ENCODE results near the gene NELL1.
A peak's percentile ranks its signal among the peaks of the same experiment; 100 is the strongest.

The NELL1 gene

DNA sequence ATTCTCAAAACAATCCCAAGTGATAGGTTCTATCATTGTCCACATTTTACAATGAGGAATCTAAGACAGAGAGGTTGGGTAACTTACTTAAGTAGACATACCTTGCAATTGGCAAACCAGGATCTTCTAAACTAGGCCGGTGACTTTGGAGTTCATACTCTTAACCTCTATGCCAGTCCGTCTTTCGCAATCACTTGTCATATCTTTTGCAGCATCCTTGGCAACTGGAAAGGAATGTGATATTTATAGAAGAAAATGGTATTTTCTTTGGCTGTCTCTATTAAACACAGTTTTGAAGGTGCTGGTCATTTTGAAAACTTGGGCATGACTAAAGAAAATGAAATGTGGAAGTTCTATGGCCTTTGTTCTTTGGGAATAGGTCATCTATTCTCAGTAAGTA lies 556.5 kb downstream of the NELL1 start:
- H3K4me1 ChIP-seq (ENCODE audit: control insufficient read depth, low read depth, low read length): no peaks in the 10 kb centered on the region
- H2AK5ac ChIP-seq (ENCODE audit: low read length): no peak overlapping the region
- no peak overlapping the region for H3K9ac ChIP-seq (ENCODE audit: low read length)
- no peak overlapping the region for H2BK5ac ChIP-seq (ENCODE audit: low read length)
- WGBS (ENCODE audit: extremely low coverage, insufficient coverage, low lambda C conversion rate): no CpG with 5 or more reads among the region's 3 CpGs
- no peak overlapping the region for H3K4me2 ChIP-seq (ENCODE audit: low read length)
- DNase-seq: no peak
- H4K8ac ChIP-seq (ENCODE audit: low read depth, low read length): no peak overlapping the region
- no peak overlapping the region for H3K4ac ChIP-seq (ENCODE audit: low read depth, low read length)
- H3K18ac ChIP-seq (ENCODE audit: low read length): no peak overlapping the region
- no peaks in the 10 kb centered on the region for H3K79me1 ChIP-seq (ENCODE audit: low read length)
- H3K56ac ChIP-seq (ENCODE audit: low read length): no peak overlapping the region
- no peak overlapping the region for H3K27ac ChIP-seq (ENCODE audit: low read depth, low read length)
- H3K4me3 ChIP-seq (ENCODE audit: low read length): no peak overlapping the region
- H4K5ac ChIP-seq (ENCODE audit: low read length): no peak overlapping the region
- no peaks in the 10 kb centered on the region for H3K27me3 ChIP-seq (ENCODE audit: insufficient read depth, low read length, poor library complexity)
- no peak overlapping the region for H2BK120ac ChIP-seq (ENCODE audit: low read depth, low read length)
- no peaks in the 10 kb centered on the region for H3K36me3 ChIP-seq (ENCODE audit: control insufficient read depth, insufficient read depth, low read length)
- no peak overlapping the region for H3K23ac ChIP-seq (ENCODE audit: low read length)
- no peak overlapping the region for H2BK15ac ChIP-seq (replicated peaks; ENCODE audit: low read depth)
- no peaks in the 10 kb centered on the region for H3K79me2 ChIP-seq (ENCODE audit: control insufficient read depth, insufficient read depth, low read length)

DNA sequence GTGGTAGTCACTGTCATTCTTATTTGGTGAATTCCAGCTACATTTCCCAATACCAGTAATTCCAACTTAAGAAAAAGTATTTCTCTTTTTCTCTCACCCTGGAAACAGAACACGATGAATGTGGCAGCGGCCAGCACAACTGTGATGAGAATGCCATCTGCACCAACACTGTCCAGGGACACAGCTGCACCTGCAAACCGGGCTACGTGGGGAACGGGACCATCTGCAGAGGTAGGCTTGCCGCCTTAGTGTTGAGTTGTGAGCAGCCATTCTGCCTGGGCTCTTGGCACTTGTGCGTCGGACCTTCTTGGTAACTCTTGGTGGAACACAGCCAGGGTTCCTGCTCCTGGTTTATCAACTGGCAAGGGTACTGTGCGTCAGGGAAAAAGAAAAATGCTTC lies 559.8 kb downstream of the NELL1 start:
- no peak overlapping the region for H2BK15ac ChIP-seq (replicated peaks; ENCODE audit: low read depth)
- no peaks in the 10 kb centered on the region for H3K79me2 ChIP-seq (ENCODE audit: control insufficient read depth, insufficient read depth, low read length)
- H2AK5ac ChIP-seq (ENCODE audit: low read length): no peak overlapping the region
- no peak overlapping the region for H3K18ac ChIP-seq (ENCODE audit: low read length)
- H3K27ac ChIP-seq (ENCODE audit: low read depth, low read length): no peak overlapping the region
- H3K27me3 ChIP-seq (ENCODE audit: insufficient read depth, low read length, poor library complexity): no peaks in the 10 kb centered on the region
- no peak overlapping the region for H4K8ac ChIP-seq (ENCODE audit: low read depth, low read length)
- H2BK120ac ChIP-seq (ENCODE audit: low read depth, low read length): no peak overlapping the region
- no peak overlapping the region for H2BK5ac ChIP-seq (ENCODE audit: low read length)
- no peaks in the 10 kb centered on the region for H3K79me1 ChIP-seq (ENCODE audit: low read length)
- no peak overlapping the region for H3K4me3 ChIP-seq (ENCODE audit: low read length)
- no CpG with 5 or more reads among the region's 9 CpGs for WGBS (ENCODE audit: extremely low coverage, insufficient coverage, low lambda C conversion rate)
- H3K36me3 ChIP-seq (ENCODE audit: control insufficient read depth, insufficient read depth, low read length): no peaks in the 10 kb centered on the region
- no peak overlapping the region for H3K9ac ChIP-seq (ENCODE audit: low read length)
- H3K56ac ChIP-seq (ENCODE audit: low read length): no peak overlapping the region
- H3K23ac ChIP-seq (ENCODE audit: low read length): no peak overlapping the region
- DNase-seq: no peak
- H3K4me2 ChIP-seq (ENCODE audit: low read length): no peak overlapping the region
- no peak overlapping the region for H3K4ac ChIP-seq (ENCODE audit: low read depth, low read length)
- H3K4me1 ChIP-seq (ENCODE audit: control insufficient read depth, low read depth, low read length): peaks cover 2% of the 10 kb centered on the region
- H4K5ac ChIP-seq (ENCODE audit: low read length): no peak overlapping the region

DNA sequence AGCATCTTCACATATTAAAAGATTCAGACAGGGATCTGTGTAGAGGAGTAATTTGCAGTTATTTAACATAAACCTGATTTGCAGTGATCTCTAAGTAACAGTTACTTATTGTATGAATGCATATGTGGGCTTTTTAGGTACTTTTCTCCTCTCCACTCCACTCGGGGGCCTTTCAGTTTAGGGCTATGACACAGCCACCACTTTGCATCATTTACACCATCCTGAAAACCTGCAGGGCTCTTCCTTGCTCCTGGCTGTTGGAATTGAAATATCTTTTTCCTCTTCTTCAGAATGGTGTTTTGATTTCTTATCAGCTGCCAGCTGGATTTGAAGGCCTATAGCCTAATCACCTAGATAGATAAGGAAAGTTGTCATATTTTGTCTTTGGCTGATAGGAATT lies 580.8 kb downstream of the NELL1 start:
- no peak overlapping the region for H3K9ac ChIP-seq (ENCODE audit: low read length)
- H2BK120ac ChIP-seq (ENCODE audit: low read depth, low read length): no peak overlapping the region
- no peaks in the 10 kb centered on the region for H3K36me3 ChIP-seq (ENCODE audit: control insufficient read depth, insufficient read depth, low read length)
- no peak overlapping the region for H2AK5ac ChIP-seq (ENCODE audit: low read length)
- no peaks in the 10 kb centered on the region for H3K27me3 ChIP-seq (ENCODE audit: insufficient read depth, low read length, poor library complexity)
- H3K79me1 ChIP-seq (ENCODE audit: low read length): no peaks in the 10 kb centered on the region
- H3K23ac ChIP-seq (ENCODE audit: low read length): no peak overlapping the region
- no peak overlapping the region for H3K18ac ChIP-seq (ENCODE audit: low read length)
- no peak overlapping the region for H3K27ac ChIP-seq (ENCODE audit: low read depth, low read length)
- H3K4me1 ChIP-seq (ENCODE audit: control insufficient read depth, low read depth, low read length): no peaks in the 10 kb centered on the region
- DNase-seq: peak; percentile 48
- no peak overlapping the region for H4K8ac ChIP-seq (ENCODE audit: low read depth, low read length)
- no peaks in the 10 kb centered on the region for H3K79me2 ChIP-seq (ENCODE audit: control insufficient read depth, insufficient read depth, low read length)
- no peak overlapping the region for H3K4me3 ChIP-seq (ENCODE audit: low read length)
- no CpG with 5 or more reads among the region's 1 CpG for WGBS (ENCODE audit: extremely low coverage, insufficient coverage, low lambda C conversion rate)
- no peak overlapping the region for H4K5ac ChIP-seq (ENCODE audit: low read length)
- no peak overlapping the region for H2BK15ac ChIP-seq (replicated peaks; ENCODE audit: low read depth)
- no peak overlapping the region for H3K4me2 ChIP-seq (ENCODE audit: low read length)
- H3K56ac ChIP-seq (ENCODE audit: low read length): no peak overlapping the region
- H3K4ac ChIP-seq (ENCODE audit: low read depth, low read length): no peak overlapping the region
- H2BK5ac ChIP-seq (ENCODE audit: low read length): no peak overlapping the region

DNA sequence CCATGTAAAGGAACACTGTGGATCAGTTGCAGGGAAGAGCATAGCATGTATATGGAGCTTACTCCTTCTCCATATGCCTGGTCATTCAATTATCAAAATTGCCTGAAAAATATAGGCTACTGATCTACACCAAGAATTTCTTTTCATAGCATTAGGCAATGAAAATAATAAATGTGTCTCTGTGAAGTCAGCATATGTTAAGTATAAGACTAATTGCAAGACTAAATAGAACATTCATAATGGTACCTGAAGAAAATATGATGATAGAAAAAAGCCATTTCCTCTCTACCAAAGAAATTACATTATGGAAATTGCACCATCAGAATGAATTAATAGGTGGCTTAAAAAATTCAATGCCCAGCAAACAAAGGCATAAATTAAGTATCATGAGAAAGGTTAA lies 584.7 kb downstream of the NELL1 start:
- Histone ChIP-seq H2BK5ac (ENCODE audit: low read length) (no peak overlapping the region), H2BK15ac (replicated peaks; ENCODE audit: low read depth) (no peak overlapping the region), H3K4me2 (ENCODE audit: low read length) (no peak overlapping the region), H4K8ac (ENCODE audit: low read depth, low read length) (no peak overlapping the region), H3K56ac (ENCODE audit: low read length) (no peak overlapping the region), H3K4ac (ENCODE audit: low read depth, low read length) (no peak overlapping the region), H2BK120ac (ENCODE audit: low read depth, low read length) (no peak overlapping the region), H3K9ac (ENCODE audit: low read length) (no peak overlapping the region), H3K79me1 (ENCODE audit: low read length) (no peaks in the 10 kb centered on the region), H3K79me2 (ENCODE audit: control insufficient read depth, insufficient read depth, low read length) (no peaks in the 10 kb centered on the region), H3K27me3 (ENCODE audit: insufficient read depth, low read length, poor library complexity) (no peaks in the 10 kb centered on the region), H3K23ac (ENCODE audit: low read length) (no peak overlapping the region), H3K27ac (ENCODE audit: low read depth, low read length) (no peak overlapping the region), H2AK5ac (ENCODE audit: low read length) (no peak overlapping the region), H3K4me1 (ENCODE audit: control insufficient read depth, low read depth, low read length) (no peaks in the 10 kb centered on the region), H3K4me3 (ENCODE audit: low read length) (no peak overlapping the region), H4K5ac (ENCODE audit: low read length) (no peak overlapping the region), H3K36me3 (ENCODE audit: control insufficient read depth, insufficient read depth, low read length) (no peaks in the 10 kb centered on the region), H3K18ac (ENCODE audit: low read length) (no peak overlapping the region)
- no peak for DNase-seq

DNA sequence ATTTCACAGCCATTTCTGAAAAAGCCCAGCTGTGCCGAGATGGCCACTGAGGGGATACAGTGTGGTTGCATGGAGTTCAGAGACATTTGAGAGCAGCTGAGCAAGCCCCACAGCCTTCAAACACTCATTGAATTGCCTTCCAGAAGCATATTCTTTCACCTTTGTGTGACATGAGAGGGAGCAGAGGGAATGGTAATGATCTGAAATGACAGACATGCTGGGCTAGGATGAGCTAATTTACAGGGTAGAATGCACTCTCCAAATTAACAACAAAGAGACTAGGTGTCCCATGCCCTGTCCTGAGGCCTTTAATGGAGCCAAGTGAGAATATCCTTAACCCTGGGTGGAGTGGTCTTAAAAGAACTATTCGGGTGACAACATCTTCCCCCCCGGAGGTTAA lies 585.4 kb downstream of the NELL1 start:
- WGBS (ENCODE audit: extremely low coverage, insufficient coverage, low lambda C conversion rate): no CpG with 5 or more reads among the region's 3 CpGs
- H2BK5ac ChIP-seq (ENCODE audit: low read length): no peak overlapping the region

DNA sequence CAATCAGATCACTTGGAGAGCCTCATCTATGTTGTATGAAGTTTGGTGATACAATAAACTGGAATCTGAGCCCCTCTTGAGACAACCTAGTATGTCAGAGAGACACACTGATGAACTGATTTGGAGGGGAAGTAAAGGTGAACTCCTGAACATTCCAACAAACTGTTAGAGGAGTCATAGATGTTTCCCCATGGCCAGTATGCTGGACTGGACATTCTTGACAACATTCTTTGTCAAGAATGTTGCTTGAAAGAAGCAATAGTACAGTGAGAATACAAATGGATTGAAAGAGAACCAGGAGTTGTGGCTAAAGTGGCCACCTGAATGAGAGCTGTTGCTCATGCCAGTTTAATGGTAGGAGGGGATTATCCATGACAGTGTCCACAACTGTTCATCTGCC lies 588.1 kb downstream of the NELL1 start:
- Histone ChIP-seq H3K27me3 (ENCODE audit: insufficient read depth, low read length, poor library complexity) (no peaks in the 10 kb centered on the region), H3K4me1 (ENCODE audit: control insufficient read depth, low read depth, low read length) (no peaks in the 10 kb centered on the region), H3K56ac (ENCODE audit: low read length) (no peak overlapping the region), H3K4me2 (ENCODE audit: low read length) (no peak overlapping the region), H3K79me2 (ENCODE audit: control insufficient read depth, insufficient read depth, low read length) (no peaks in the 10 kb centered on the region), H3K4ac (ENCODE audit: low read depth, low read length) (no peak overlapping the region), H3K18ac (ENCODE audit: low read length) (no peak overlapping the region), H2BK15ac (replicated peaks; ENCODE audit: low read depth) (no peak overlapping the region), H4K5ac (ENCODE audit: low read length) (no peak overlapping the region), H3K36me3 (ENCODE audit: control insufficient read depth, insufficient read depth, low read length) (no peaks in the 10 kb centered on the region), H2BK5ac (ENCODE audit: low read length) (no peak overlapping the region), H2AK5ac (ENCODE audit: low read length) (no peak overlapping the region), H3K27ac (ENCODE audit: low read depth, low read length) (no peak overlapping the region), H2BK120ac (ENCODE audit: low read depth, low read length) (no peak overlapping the region), H4K8ac (ENCODE audit: low read depth, low read length) (no peak overlapping the region), H3K23ac (ENCODE audit: low read length) (no peak overlapping the region), H3K4me3 (ENCODE audit: low read length) (no peak overlapping the region), H3K9ac (ENCODE audit: low read length) (no peak overlapping the region), H3K79me1 (ENCODE audit: low read length) (no peaks in the 10 kb centered on the region)
- no peak for DNase-seq

More for the DNA sequence above, 585.4 kb downstream of the NELL1 start:
- H3K4me2 ChIP-seq (ENCODE audit: low read length): no peak overlapping the region
- H3K18ac ChIP-seq (ENCODE audit: low read length): no peak overlapping the region
- H4K5ac ChIP-seq (ENCODE audit: low read length): no peak overlapping the region
- no peak overlapping the region for H3K56ac ChIP-seq (ENCODE audit: low read length)
- no peak overlapping the region for H3K23ac ChIP-seq (ENCODE audit: low read length)
- H3K27ac ChIP-seq (ENCODE audit: low read depth, low read length): no peak overlapping the region
- no peaks in the 10 kb centered on the region for H3K79me2 ChIP-seq (ENCODE audit: control insufficient read depth, insufficient read depth, low read length)
- no peaks in the 10 kb centered on the region for H3K4me1 ChIP-seq (ENCODE audit: control insufficient read depth, low read depth, low read length)
- H2BK15ac ChIP-seq (replicated peaks; ENCODE audit: low read depth): no peak overlapping the region
- no peak overlapping the region for H3K4me3 ChIP-seq (ENCODE audit: low read length)
- H3K9ac ChIP-seq (ENCODE audit: low read length): no peak overlapping the region
- no peaks in the 10 kb centered on the region for H3K36me3 ChIP-seq (ENCODE audit: control insufficient read depth, insufficient read depth, low read length)
- no peak overlapping the region for H4K8ac ChIP-seq (ENCODE audit: low read depth, low read length)
- no peak for DNase-seq
- no peaks in the 10 kb centered on the region for H3K79me1 ChIP-seq (ENCODE audit: low read length)
- H3K27me3 ChIP-seq (ENCODE audit: insufficient read depth, low read length, poor library complexity): no peaks in the 10 kb centered on the region
- H3K4ac ChIP-seq (ENCODE audit: low read depth, low read length): no peak overlapping the region
- no peak overlapping the region for H2AK5ac ChIP-seq (ENCODE audit: low read length)
- no peak overlapping the region for H2BK120ac ChIP-seq (ENCODE audit: low read depth, low read length)
